Activated CD8-positive, alpha-beta T cell treated with anti-CD3 and anti-CD28 coated beads for 36 hours (primary cell): Measurements from ENCODE around the gene VEGFB. TPM values are rescaled to one million over a fixed set of nuclear protein-coding genes. Genes with fewer than 3 reads are reported as not detected.
A peak's percentile ranks its signal among the peaks of the same experiment; 100 is the strongest.

Source experiments
- ATAC-seq: fragments of 200-7000 bp; cut with Tn5 transposase; one replicate; pipeline ENCODE4 v1.10.0; 2021; ENCODE audit warnings: mild to moderate bottlenecking, moderate library complexity
- CTCF ChIA-PET: fragments of 350-600 bp; sonication (Branson Sonifier 250); formaldehyde crosslinking; loops from one replicate; lab custom pipeline; 2021; ENCODE audit warnings: antibody characterized with exemption; lab: Charles Lee
- POLR2A ChIA-PET: fragments of 350-600 bp; sonication (Branson Sonifier 250); formaldehyde crosslinking; loops from one replicate; lab custom pipeline; 2021; ENCODE audit warnings: antibody characterized with exemption; lab: Charles Lee
- DNase-seq: peaks from one replicate; pipeline ENCODE4 v3.0.0-alpha.2; 2020
- H3K27ac Mint-ChIP-seq: one replicate; pipeline ENCODE4 v1.8.0; 2021; ENCODE audit warnings: mild to moderate bottlenecking, mixed read lengths
- H3K27me3 Mint-ChIP-seq: one replicate; pipeline ENCODE4 v1.8.0; 2021; ENCODE audit warnings: mixed read lengths
- H3K36me3 Mint-ChIP-seq: one replicate; pipeline ENCODE4 v1.8.0; 2021; ENCODE audit warnings: low read depth, mixed read lengths
- H3K4me1 Mint-ChIP-seq: one replicate; pipeline ENCODE4 v1.8.0; 2021; ENCODE audit warnings: low read depth, mixed read lengths
- H3K4me3 Mint-ChIP-seq: one replicate; pipeline ENCODE4 v1.8.0; 2021; ENCODE audit warnings: mild to moderate bottlenecking, moderate library complexity, mixed read lengths
- H3K9me3 Mint-ChIP-seq: one replicate; pipeline ENCODE4 v1.8.0; 2021; ENCODE audit warnings: mixed read lengths
- CTCF ChIP-seq: fragments of 200-600 bp; IDR thresholded peaks from one replicate; pipeline ENCODE4 v1.8.0; 2022; ENCODE audit warnings: antibody characterized with exemption, mild to moderate bottlenecking
- intact Hi-C: fragments of 100-400 bp; cut with micrococcal nuclease; formaldehyde crosslinking; loops from one replicate; pipeline ENCODE4 v1.10.0; 2022
- total RNA-seq, 2 experiments: library from RNA; stranded (reverse); gene quantifications; one replicate each; pipeline ENCODE4 v1.2.3, GENCODE V29; 2021

The VEGFB gene
- total RNA-seq, 2 experiments from 2014 or later: 86.6 to 104 TPM

- H3K27ac Mint-ChIP-seq: no peak overlapping the region
- no peak overlapping the region for H3K4me3 Mint-ChIP-seq
- ChIA-PET CTCF (interaction anchor here (0.9 to 1.6 kb wide), 3 partner anchors 27 to 71 kb away, joined by 3 to 9 read pairs (median 4); no protein-coding TSS in a partner anchor), POLR2A (interaction anchor here (1.0 to 4.6 kb wide), 5 partner anchors 9 to 37 kb away, joined by 5 to 39 read pairs (median 6); partner anchors contain the start of gene FERMT3)
- no peaks in the 10 kb centered on the region for H3K9me3 Mint-ChIP-seq
- TF ChIP-seq CTCF: no peak
- H3K27me3 Mint-ChIP-seq: no peaks in the 10 kb centered on the region
- DNase-seq: no peak
- intact Hi-C loops: no loop called here
- H3K4me1 Mint-ChIP-seq: peaks cover 32% of the 10 kb centered on the region
- peaks cover 17% of the 10 kb centered on the region for H3K36me3 Mint-ChIP-seq
- no peak for ATAC-seq
These were observed 1.4 kb upstream of the VEGFB start for GRCh38 chr11:64232967-64233315.

GRCh38 chr11:64234647-64235379 lies 429 bp downstream of the VEGFB start:
- Mint-ChIP-seq H3K27me3 (no peaks in the 10 kb centered on the region), H3K36me3 (peaks cover 23% of the 10 kb centered on the region)
- intact Hi-C loops: no loop called here

GRCh38 chr11:64235437-64236161 lies 1.2 kb downstream of the VEGFB start:
- no peak for TF ChIP-seq CTCF
- peaks cover 28% of the 10 kb centered on the region for H3K36me3 Mint-ChIP-seq
- DNase-seq (no peak), ATAC-seq (no peak)
- ChIA-PET POLR2A (interaction anchor here (0.7 to 3.0 kb wide), 5 partner anchors 8 to 54 kb away, joined by 3 to 16 read pairs (median 5); partner anchors contain the start of gene PPP1R14B), CTCF (no interaction called here)
- H3K27me3 Mint-ChIP-seq: no peaks in the 10 kb centered on the region
- H3K27ac Mint-ChIP-seq: peak overlapping the region; percentile 83
- peaks cover 37% of the 10 kb centered on the region for H3K4me1 Mint-ChIP-seq
- intact Hi-C loops: no loop called here
- H3K9me3 Mint-ChIP-seq: no peaks in the 10 kb centered on the region
- peak overlapping the region; percentile 88 for H3K4me3 Mint-ChIP-seq

More at GRCh38 chr11:64234647-64235379, 429 bp downstream of the VEGFB start:
- H3K9me3 Mint-ChIP-seq: no peaks in the 10 kb centered on the region
- ChIA-PET CTCF (no interaction called here), POLR2A (interaction anchor here (1.5 to 3.0 kb wide), 3 partner anchors 7 to 11 kb away, joined by 5 to 16 read pairs (median 6); partner anchors contain the start of gene PPP1R14B)
- DNase-seq (peak; percentile 70), ATAC-seq (peak; percentile 58)
- peaks cover 35% of the 10 kb centered on the region for H3K4me1 Mint-ChIP-seq
- no peak for TF ChIP-seq CTCF
- H3K4me3 Mint-ChIP-seq: peak overlapping the region; percentile 88
- peak overlapping the region; percentile 83 for H3K27ac Mint-ChIP-seq

GRCh38 chr11:64237484-64237951 lies 3.1 kb downstream of the VEGFB start:
- Mint-ChIP-seq H3K27ac (peak overlapping the region; percentile 57), H3K9me3 (no peaks in the 10 kb centered on the region), H3K27me3 (no peaks in the 10 kb centered on the region), H3K4me1 (peaks cover 33% of the 10 kb centered on the region), H3K36me3 (peaks cover 31% of the 10 kb centered on the region), H3K4me3 (peak overlapping the region; percentile 15)
- ATAC-seq (no peak), DNase-seq (no peak)
- intact Hi-C loops: no loop called here
- ChIA-PET POLR2A (interaction anchor here (1.1 to 3.0 kb wide), 4 partner anchors 8 to 14 kb away, joined by 3 to 16 read pairs (median 8); partner anchors contain the start of gene PPP1R14B), CTCF (interaction anchor here (0.6 to 2.2 kb wide), 3 partner anchors 11 to 67 kb away, joined by 3 to 10 read pairs (median 3); partner anchors contain the start of genes NUDT22, PLCB3 and TRPT1)
- TF ChIP-seq CTCF: no peak
